Stimulated activated CD8-positive, alpha-beta memory T cell treated with anti-CD3 and anti-CD28 coated beads, Interleukin-4, amount 100 ng/mL, for 1 hour (primary cell): ENCODE data around the gene SLC6A9.

Source experiments
- DNase-seq, 2 donors: peaks; one replicate each; pipeline ENCODE4 v3.0.0-alpha.2; 2020; ENCODE audit warnings: low read depth in 2 of 2, low spot score in 1 of 2

Gene SLC6A9

GRCh38 chr1:44048532-44049215 is 17.4 kb upstream of the SLC6A9 start:
- no peak for DNase-seq

GRCh38 chr1:44047131-44047530 is 15.9 kb upstream of the SLC6A9 start:
- DNase-seq, result no peak

GRCh38 chr1:44045064-44045463 is 13.8 kb upstream of the SLC6A9 start:
- no peak for DNase-seq

GRCh38 chr1:44044071-44044801 is 13.0 kb upstream of the SLC6A9 start:
- no peak for DNase-seq

GRCh38 chr1:44043176-44044070 is 12.2 kb upstream of the SLC6A9 start:
- DNase-seq, result no peak

- DNase-seq, result no peak
These were observed 9.6 kb upstream of the SLC6A9 start for GRCh38 chr1:44040846-44041245.

- no peak for DNase-seq
These were observed 9.2 kb upstream of the SLC6A9 start for GRCh38 chr1:44040418-44040817.

- DNase-seq, result no peak
These were observed 7.8 kb upstream of the SLC6A9 start for GRCh38 chr1:44038876-44039657.

- no peak for DNase-seq
These were observed 5.9 kb upstream of the SLC6A9 start for GRCh38 chr1:44037154-44037553.

GRCh38 chr1:44036409-44037139 is 5.3 kb upstream of the SLC6A9 start:
- DNase-seq, result peak in 1 of 2 donors; percentile 49

- DNase-seq, result no peak
These were observed 4.6 kb upstream of the SLC6A9 start for GRCh38 chr1:44035726-44036408.

- DNase-seq, result no peak
These were observed 3.9 kb upstream of the SLC6A9 start for GRCh38 chr1:44034976-44035716.

GRCh38 chr1:44034423-44034822 is 3.2 kb upstream of the SLC6A9 start:
- DNase-seq, result no peak

- no peak for DNase-seq
These were observed 2.5 kb upstream of the SLC6A9 start for GRCh38 chr1:44033756-44034155.

GRCh38 chr1:44033041-44033575 is 1.8 kb upstream of the SLC6A9 start:
- DNase-seq, result no peak

GRCh38 chr1:44032170-44032790 is 1.0 kb upstream of the SLC6A9 start:
- no peak for DNase-seq

GRCh38 chr1:44030605-44031251 is 534 bp downstream of the SLC6A9 start:
- peak; percentile 9 for DNase-seq
